A673 (cell line): ENCODE data around the gene MSRB1. TPM values are rescaled to one million over a fixed set of nuclear protein-coding genes. Genes with fewer than 3 reads are reported as not detected.

Experiments
- BruUV-seq: library from RNA; stranded (reverse); fragments of 400-500 nt; replicated peaks from 2 replicates; lab custom pipeline; 2021; lab: Mats Ljungman, UMichigan
- CTCF ChIA-PET: fragments of 300-600 bp; sonication (Branson Sonifier 250); formaldehyde crosslinking; loops from one replicate; lab custom pipeline; 2022; ENCODE audit warnings: antibody characterized with exemption; lab: Charles Lee
- POLR2A ChIA-PET: fragments of 300-600 bp; sonication (Branson Sonifier 250); formaldehyde crosslinking; loops from one replicate; lab custom pipeline; 2022; ENCODE audit warnings: antibody characterized with exemption; ENCODE audit not compliant: low non-redundant PET; lab: Charles Lee
- DNase-seq: peaks from one replicate; pipeline ENCODE4 v3.0.0-alpha.2; 2015; ENCODE audit warnings: low spot score
- H3K27ac ChIP-seq: fragments of 200-600 bp; sonication (generic); 2 replicates; pipeline ENCODE4 v1.5.1; 2016; ENCODE audit warnings: mixed run types, low read depth, mild to moderate bottlenecking, mixed read lengths, antibody characterized with exemption, low read length; ENCODE audit not compliant: poor library complexity, severe bottlenecking
- H3K27me3 ChIP-seq: fragments of 200-600 bp; sonication (generic); replicated peaks from 2 replicates; pipeline ENCODE4 v1.6.1; 2017; ENCODE audit warnings: mixed run types, low read depth, mild to moderate bottlenecking, mixed read lengths, antibody characterized with exemption, low read length; ENCODE audit not compliant: insufficient read depth, poor library complexity
- H3K36me3 ChIP-seq: fragments of 200-600 bp; sonication (generic); 2 replicates; pipeline ENCODE4 v1.6.1; 2016; ENCODE audit warnings: mixed run types, mild to moderate bottlenecking, mixed read lengths, antibody characterized with exemption, low read length; ENCODE audit not compliant: insufficient read depth, poor library complexity, severe bottlenecking
- H3K4me1 ChIP-seq: fragments of 200-600 bp; sonication (generic); 2 replicates; pipeline ENCODE4 v1.6.1; 2017; ENCODE audit warnings: mixed run types, mild to moderate bottlenecking, mixed read lengths, antibody characterized with exemption, low read length; ENCODE audit not compliant: insufficient read depth, poor library complexity, severe bottlenecking
- H3K4me3 ChIP-seq: fragments of 200-600 bp; sonication (generic); 2 replicates; pipeline ENCODE4 v1.5.1; 2016; ENCODE audit warnings: low read depth, mixed run types, mild to moderate bottlenecking, mixed read lengths, low read length; ENCODE audit not compliant: poor library complexity, severe bottlenecking
- H3K9me3 ChIP-seq: fragments of 200-600 bp; sonication (generic); 2 replicates; pipeline ENCODE4 v1.6.1; 2016; ENCODE audit warnings: mixed run types, low read depth, mild to moderate bottlenecking, mixed read lengths, antibody characterized with exemption, low read length; ENCODE audit not compliant: poor library complexity, severe bottlenecking
- EZH2 ChIP-seq: fragments of 200-600 bp; sonication (generic); IDR thresholded peaks from 2 replicates; pipeline ENCODE4 v1.6.1; 2017; ENCODE audit warnings: borderline replicate concordance, low read depth, mild to moderate bottlenecking, mixed read lengths, antibody characterized with exemption, low read length; ENCODE audit not compliant: poor library complexity, severe bottlenecking
- intact Hi-C: fragments of 100-400 bp; cut with micrococcal nuclease; formaldehyde crosslinking; loops from one replicate; pipeline ENCODE4 v1.10.0; 2022; ENCODE audit not compliant: unreplicated experiment
- total RNA-seq: library from RNA; stranded (reverse); gene quantifications from 2 replicates; pipeline ENCODE4 v1.2.3, GENCODE V29; 2021
- TF ChIP-seq, protein P1 (sequence below): fragments of 300-800, 200-600 bp; sonication (generic); conservative IDR thresholded peaks from 2 replicates; pipeline ENCODE4 v1.5.1; 2017; ENCODE audit warnings: low read depth, mild to moderate bottlenecking, antibody characterized with exemption, low read length, moderate library complexity, mixed read lengths

The MSRB1 gene
- total RNA-seq, 1 experiment from 2014 or later, result 17.7 TPM

DNA sequence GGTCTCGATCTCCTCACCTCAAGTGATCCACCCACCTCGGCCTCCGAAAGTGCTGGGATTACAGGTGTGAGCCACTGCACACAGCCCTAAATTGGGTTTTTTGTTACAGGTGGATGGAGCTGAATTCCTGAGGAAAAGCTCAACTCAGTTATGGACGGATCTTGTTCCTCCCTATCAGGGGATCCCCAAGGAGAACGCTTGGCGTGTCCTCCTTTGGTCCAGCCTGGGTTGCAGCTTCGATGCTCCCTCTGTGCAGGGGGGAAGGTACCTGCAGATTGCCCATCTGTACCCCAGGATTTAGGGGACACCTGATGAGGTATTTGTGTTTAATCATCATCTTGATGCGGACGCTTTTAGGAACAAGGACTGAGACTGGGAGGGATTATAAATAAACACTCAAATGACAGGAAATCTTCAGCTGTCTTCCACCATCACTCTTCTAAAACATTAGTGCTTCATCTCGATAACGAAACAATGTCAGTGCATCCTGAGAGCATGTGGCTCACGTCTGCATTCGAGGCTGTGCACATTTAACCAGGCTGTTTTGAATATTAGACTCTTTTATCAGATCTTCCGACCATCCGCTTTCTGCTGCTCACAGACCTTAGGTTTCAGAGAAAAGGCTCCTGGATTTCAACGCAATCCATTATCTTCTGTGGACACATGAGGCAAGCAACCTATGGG is 52.8 kb downstream of the MSRB1 start:
- no peak for DNase-seq
- intact Hi-C loops, result no loop called here
- ChIA-PET CTCF (no interaction called here), POLR2A (no interaction called here)
- Histone ChIP-seq H3K9me3 (no peaks in the 10 kb centered on the region), H3K36me3 (no peaks in the 10 kb centered on the region), H3K27me3 (peaks cover 18% of the 10 kb centered on the region), H3K4me1 (no peaks in the 10 kb centered on the region), H3K27ac (no peak overlapping the region), H3K4me3 (no peak overlapping the region)
- BruUV-seq, result no TSS peak
- TF ChIP-seq, protein P1, sequence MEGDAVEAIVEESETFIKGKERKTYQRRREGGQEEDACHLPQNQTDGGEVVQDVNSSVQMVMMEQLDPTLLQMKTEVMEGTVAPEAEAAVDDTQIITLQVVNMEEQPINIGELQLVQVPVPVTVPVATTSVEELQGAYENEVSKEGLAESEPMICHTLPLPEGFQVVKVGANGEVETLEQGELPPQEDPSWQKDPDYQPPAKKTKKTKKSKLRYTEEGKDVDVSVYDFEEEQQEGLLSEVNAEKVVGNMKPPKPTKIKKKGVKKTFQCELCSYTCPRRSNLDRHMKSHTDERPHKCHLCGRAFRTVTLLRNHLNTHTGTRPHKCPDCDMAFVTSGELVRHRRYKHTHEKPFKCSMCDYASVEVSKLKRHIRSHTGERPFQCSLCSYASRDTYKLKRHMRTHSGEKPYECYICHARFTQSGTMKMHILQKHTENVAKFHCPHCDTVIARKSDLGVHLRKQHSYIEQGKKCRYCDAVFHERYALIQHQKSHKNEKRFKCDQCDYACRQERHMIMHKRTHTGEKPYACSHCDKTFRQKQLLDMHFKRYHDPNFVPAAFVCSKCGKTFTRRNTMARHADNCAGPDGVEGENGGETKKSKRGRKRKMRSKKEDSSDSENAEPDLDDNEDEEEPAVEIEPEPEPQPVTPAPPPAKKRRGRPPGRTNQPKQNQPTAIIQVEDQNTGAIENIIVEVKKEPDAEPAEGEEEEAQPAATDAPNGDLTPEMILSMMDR, result no peak
- TF ChIP-seq EZH2, result no peak

Other genes with a start within 250 kb of the MSRB1 start
- gene MAPK8IP3, start 237.0 kb downstream of the MSRB1 start, total RNA-seq, result 66.9 and 69.2 TPM in 2 replicates
- 35.3 and 40.8 TPM in 2 replicates for gene NME3, start 171.7 kb downstream of the MSRB1 start, total RNA-seq
- 19.5 and 19.9 TPM in 2 replicates for gene EME2, start 170.4 kb downstream of the MSRB1 start, total RNA-seq
- gene MRPS34, start 170.1 kb downstream of the MSRB1 start, total RNA-seq, result 247 and 250 TPM in 2 replicates
- gene SPSB3, start 160.6 kb downstream of the MSRB1 start, total RNA-seq, result 15.0 and 20.8 TPM in 2 replicates
- gene NUBP2, start 160.2 kb downstream of the MSRB1 start, total RNA-seq, result 76.0 and 76.6 TPM in 2 replicates
- gene IGFALS, start 149.5 kb downstream of the MSRB1 start, total RNA-seq, result not detected in 2 replicates
- gene HAGH, start 116.4 kb downstream of the MSRB1 start, total RNA-seq, result 14.4 and 23.4 TPM in 2 replicates
- 19.9 and 22.1 TPM in 2 replicates for gene FAHD1, start 116.0 kb downstream of the MSRB1 start, total RNA-seq
- 0.48 and 0.62 TPM in 2 replicates for gene MEIOB, start 71.0 kb downstream of the MSRB1 start, total RNA-seq
- gene HS3ST6, start 24.8 kb downstream of the MSRB1 start, total RNA-seq, result not detected in 2 replicates
- gene RPL3L, start 11.5 kb upstream of the MSRB1 start, total RNA-seq, result not detected in 2 replicates
- gene NDUFB10, start 16.3 kb upstream of the MSRB1 start, total RNA-seq, result 178 and 210 TPM in 2 replicates
- gene RPS2, start 21.6 kb upstream of the MSRB1 start, total RNA-seq, result 3,326 and 3,385 TPM in 2 replicates
- gene RNF151, start 23.7 kb upstream of the MSRB1 start, total RNA-seq, result not detected in 2 replicates
- 58.4 and 64.1 TPM in 2 replicates for gene TBL3, start 28.9 kb upstream of the MSRB1 start, total RNA-seq
- gene NOXO1, start 38.3 kb upstream of the MSRB1 start, total RNA-seq, result 0.90 and 1.2 TPM in 2 replicates
- gene GFER, start 41.0 kb upstream of the MSRB1 start, total RNA-seq, result 26.2 and 27.4 TPM in 2 replicates
- 1.4 and 2.3 TPM in 2 replicates for gene SYNGR3, start 46.8 kb upstream of the MSRB1 start, total RNA-seq
- gene ZNF598, start 66.6 kb upstream of the MSRB1 start, total RNA-seq, result 68.0 and 75.8 TPM in 2 replicates
- gene NPW, start 76.6 kb upstream of the MSRB1 start, total RNA-seq, result 96.5 and 105 TPM in 2 replicates
- 19.5 and 26.4 TPM in 2 replicates for gene NHERF2, start 83.7 kb upstream of the MSRB1 start, total RNA-seq
- gene NTHL1, start 104.6 kb upstream of the MSRB1 start, total RNA-seq, result 51.6 and 65.4 TPM in 2 replicates
- gene TSC2, start 104.8 kb upstream of the MSRB1 start, total RNA-seq, result 125 and 155 TPM in 2 replicates
- gene PKD1, start 192.7 kb upstream of the MSRB1 start, total RNA-seq, result 121 and 141 TPM in 2 replicates
- 0.49 and 1.7 TPM in 2 replicates for gene RAB26, start 205.4 kb upstream of the MSRB1 start, total RNA-seq
- 96.7 and 97.4 TPM in 2 replicates for gene TRAF7, start 212.6 kb upstream of the MSRB1 start, total RNA-seq